GM18951 (cell line): ENCODE measurements around the gene PCBP2.
"Not testable (repeated sequence)": the region's sequence is repeated elsewhere in the genome, so short reads cannot be mapped to it uniquely, and the experiment has no call there.

Experiments
- POLR2A ChIP-seq: IDR thresholded peaks from 4 replicates; pipeline ENCODE4 v1.6.1; 2011; ENCODE audit warnings: mild to moderate bottlenecking; ENCODE audit not compliant: insufficient read length, insufficient read depth; ENCODE audit errors: extremely low read depth
- in situ Hi-C: fragments of 300-500 bp; cut with MboI; formaldehyde crosslinking; loops from one replicate; pipeline ENCODE4 v1.12.0; 2022; ENCODE audit warnings: low sequenced_read_pairs, mixed read lengths, inconsistent platforms; ENCODE audit not compliant: unreplicated experiment

The PCBP2 gene

GRCh38 chr12:53451661-53452158 lies at the start of gene PCBP2:
Gene PCBP2 (plus strand): TSS chr12:53452102. CDS start chr12:53454801, 2,699 bp downstream.
- in situ Hi-C loops: no loop called here
- peak; percentile 88 for TF ChIP-seq POLR2A

- in situ Hi-C loops: not testable (repeated sequence)
Observed at GRCh38 chr12:53402351-53402750, 49.6 kb upstream of the PCBP2 start.

- in situ Hi-C loops: no loop called here
- no peak for TF ChIP-seq POLR2A
Observed at GRCh38 chr12:53402871-53403270, 49.0 kb upstream of the PCBP2 start.

- no peak for TF ChIP-seq POLR2A
- in situ Hi-C loops: no loop called here
Observed at GRCh38 chr12:53410951-53411350, 41.0 kb upstream of the PCBP2 start.

- in situ Hi-C loops: no loop called here
- TF ChIP-seq POLR2A: no peak
Observed at GRCh38 chr12:53413485-53414204, 38.3 kb upstream of the PCBP2 start.

GRCh38 chr12:53414756-53415417 lies 37.0 kb upstream of the PCBP2 start:
- in situ Hi-C loops: no loop called here
- no peak for TF ChIP-seq POLR2A

GRCh38 chr12:53415752-53416389 lies 36.0 kb upstream of the PCBP2 start:
- in situ Hi-C loops: not testable (repeated sequence)

- in situ Hi-C loops: not testable (repeated sequence)
Observed at GRCh38 chr12:53417291-53417816, 34.5 kb upstream of the PCBP2 start.

GRCh38 chr12:53418221-53418620 lies 33.7 kb upstream of the PCBP2 start:
- TF ChIP-seq POLR2A: no peak
- in situ Hi-C loops: no loop called here

GRCh38 chr12:53419756-53420155 lies 32.1 kb upstream of the PCBP2 start:
- TF ChIP-seq POLR2A: no peak
- in situ Hi-C loops: loop anchor here (5.0 kb wide), 1 partner anchor 67 kb away; no protein-coding TSS in a partner anchor

GRCh38 chr12:53422247-53422646 lies 29.7 kb upstream of the PCBP2 start:
- in situ Hi-C loops: loop anchor here (5.0 kb wide), 1 partner anchor 70 kb away; no protein-coding TSS in a partner anchor

- TF ChIP-seq POLR2A: no peak
- in situ Hi-C loops: loop anchor here (5.0 kb wide), 1 partner anchor 71 kb away; no protein-coding TSS in a partner anchor
Observed at GRCh38 chr12:53423597-53423996, 28.3 kb upstream of the PCBP2 start, which contains the start of gene AMHR2. Gene AMHR2 (plus strand): TSS chr12:53423855. CDS start chr12:53423935, 80 bp downstream.
